Astrocyte (in vitro differentiated cells and primary cell): Measurements from ENCODE around the gene ETFA. TPM values are rescaled to one million over a fixed set of nuclear protein-coding genes. Genes with fewer than 3 reads are reported as not detected.

ENCODE experiments used
- DNase-seq: peaks from one replicate; pipeline ENCODE4 v3.0.0-alpha.2; 2010; ENCODE audit warnings: low read depth
- FAIRE-seq: peaks from 2 replicates; lab custom pipeline; 2011; peaks lifted over from hg19 to GRCh38; lab: Jason Lieb, UNC
- H2AFZ ChIP-seq: 2 replicates; pipeline ENCODE4 v1.6.0; 2012; ENCODE audit warnings: low read depth, low read length, inconsistent platforms
- H3K27ac ChIP-seq: 2 replicates; pipeline ENCODE4 v1.5.1; 2011; ENCODE audit warnings: low read depth, low read length, inconsistent platforms
- H3K27me3 ChIP-seq: 2 replicates; pipeline ENCODE4 v1.6.0; 2011; ENCODE audit warnings: low read length, inconsistent platforms; ENCODE audit not compliant: insufficient read depth
- H3K36me3 ChIP-seq: 2 replicates; pipeline ENCODE4 v1.5.1; 2011; ENCODE audit warnings: low read length, inconsistent platforms; ENCODE audit not compliant: insufficient read depth
- H3K4me1 ChIP-seq: 2 replicates; pipeline ENCODE4 v1.5.1; 2011; ENCODE audit warnings: low read length, inconsistent platforms; ENCODE audit not compliant: insufficient read depth
- H3K4me2 ChIP-seq: 2 replicates; pipeline ENCODE4 v1.6.0; 2012; ENCODE audit warnings: low read length, inconsistent platforms
- H3K4me3 ChIP-seq: 2 replicates; pipeline ENCODE4 v1.5.1; 2011; ENCODE audit warnings: low read depth, mild to moderate bottlenecking, low read length, inconsistent platforms; ENCODE audit not compliant: insufficient read depth
- H3K79me2 ChIP-seq: 2 replicates; pipeline ENCODE4 v1.6.0; 2012; ENCODE audit warnings: mild to moderate bottlenecking, low read length, inconsistent platforms; ENCODE audit not compliant: insufficient read depth
- H3K9ac ChIP-seq: 2 replicates; pipeline ENCODE4 v1.6.0; 2012; ENCODE audit warnings: mild to moderate bottlenecking, low read length, inconsistent platforms
- H3K9me3 ChIP-seq: 2 replicates; pipeline ENCODE4 v1.5.1; 2012; ENCODE audit warnings: low read depth, mild to moderate bottlenecking, low read length, inconsistent platforms; ENCODE audit not compliant: insufficient read depth
- H4K20me1 ChIP-seq: 2 replicates; pipeline ENCODE4 v1.6.0; 2012; ENCODE audit warnings: low read length, inconsistent platforms; ENCODE audit not compliant: insufficient read depth
- H3K27ac Mint-ChIP-seq: one replicate; pipeline ENCODE4 v1.8.0; 2021; ENCODE audit warnings: mild to moderate bottlenecking, mixed read lengths; ENCODE audit not compliant: unreplicated experiment
- H3K27me3 Mint-ChIP-seq: one replicate; pipeline ENCODE4 v1.8.0; 2021; ENCODE audit warnings: low read depth, mixed read lengths; ENCODE audit not compliant: unreplicated experiment
- H3K36me3 Mint-ChIP-seq: one replicate; pipeline ENCODE4 v1.8.0; 2021; ENCODE audit warnings: low read depth, mixed read lengths; ENCODE audit not compliant: unreplicated experiment
- H3K4me1 Mint-ChIP-seq: one replicate; pipeline ENCODE4 v1.8.0; 2021; ENCODE audit warnings: low read depth, mixed read lengths; ENCODE audit not compliant: unreplicated experiment
- H3K4me3 Mint-ChIP-seq: one replicate; pipeline ENCODE4 v1.8.0; 2021; ENCODE audit warnings: mild to moderate bottlenecking, moderate library complexity, mixed read lengths; ENCODE audit not compliant: unreplicated experiment
- H3K9me3 Mint-ChIP-seq: one replicate; pipeline ENCODE4 v1.8.0; 2021; ENCODE audit warnings: mild to moderate bottlenecking, mixed read lengths; ENCODE audit not compliant: unreplicated experiment
- CTCF ChIP-seq: IDR thresholded peaks from 2 replicates; pipeline ENCODE4 v1.5.1; 2011; ENCODE audit warnings: low read depth, mild to moderate bottlenecking, inconsistent platforms, low read length, moderate library complexity; ENCODE audit not compliant: insufficient read depth
- EZH2 ChIP-seq: IDR thresholded peaks from 2 replicates; pipeline ENCODE4 v1.6.1; 2012; ENCODE audit warnings: mild to moderate bottlenecking, low read length, inconsistent platforms; ENCODE audit not compliant: insufficient read depth
- total RNA-seq: library from RNA; stranded (reverse); gene quantifications from 2 replicates; pipeline ENCODE4 v1.2.1, GENCODE V29; 2021

The ETFA gene
- total RNA-seq, 1 donor from 2014 or later, result 126 TPM

- H3K4me3 Mint-ChIP-seq, result peak overlapping the region; percentile 87
Observed at GRCh38 chr15:76337696-76338485, 26.6 kb upstream of the ETFA start.

DNA sequence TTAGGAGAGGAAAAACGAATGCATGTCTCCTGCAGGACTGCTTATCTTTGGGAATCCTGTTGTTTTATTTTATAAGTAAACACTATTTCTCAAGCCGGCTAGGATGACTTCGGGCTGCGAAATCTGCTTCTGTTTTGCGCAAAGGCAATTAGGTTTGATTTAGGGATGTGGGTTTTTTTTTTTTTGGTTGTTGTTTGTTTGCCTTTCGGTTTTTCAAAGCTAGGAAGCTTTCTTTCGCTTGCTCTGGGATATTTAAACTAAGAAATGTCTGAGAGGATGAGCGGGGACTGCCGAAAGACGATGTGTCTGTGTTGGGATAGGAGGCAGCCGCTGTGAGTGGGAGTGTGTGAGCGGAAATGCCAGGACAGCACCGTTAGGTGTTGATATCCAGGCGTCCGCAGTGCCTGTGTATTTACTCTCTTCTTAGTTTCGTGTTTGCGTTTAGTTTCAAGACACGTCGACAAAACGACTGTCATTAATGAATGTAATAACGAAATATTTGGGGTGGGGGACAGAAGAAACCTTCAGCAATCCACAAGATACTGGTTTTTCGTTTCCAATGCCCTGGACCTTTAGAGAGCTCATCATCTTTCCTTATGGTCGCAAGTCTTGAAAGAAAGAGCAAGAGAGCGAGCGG, 25.9 kb upstream of the ETFA start:
- H3K27me3 Mint-ChIP-seq, result peaks cover 74% of the 10 kb centered on the region
- no peaks in the 10 kb centered on the region for H3K79me2 ChIP-seq
- H4K20me1 ChIP-seq, result peaks cover 31% of the 10 kb centered on the region
- peak overlapping the region; percentile 87 for H3K4me3 Mint-ChIP-seq
- DNase-seq, result no peak
- no peak overlapping the region for H3K4me3 ChIP-seq
- no peak for TF ChIP-seq CTCF
- TF ChIP-seq EZH2, result no peak
- H3K9ac ChIP-seq, result no peak overlapping the region
- peaks cover 12% of the 10 kb centered on the region for H3K36me3 Mint-ChIP-seq
- peak overlapping the region; percentile 72 for H3K4me2 ChIP-seq
- peak overlapping the region; percentile 89 for H3K27ac Mint-ChIP-seq
- H3K9me3 ChIP-seq, result peaks cover 7% of the 10 kb centered on the region
- peaks cover 88% of the 10 kb centered on the region for H3K27me3 ChIP-seq
- no peak for FAIRE-seq
- peak overlapping the region; percentile 47 for H2AFZ ChIP-seq
- no peaks in the 10 kb centered on the region for H3K36me3 ChIP-seq
- peaks cover 11% of the 10 kb centered on the region for H3K4me1 ChIP-seq
- peaks cover 10% of the 10 kb centered on the region for H3K4me1 Mint-ChIP-seq
- no peak overlapping the region for H3K27ac ChIP-seq
- H3K9me3 Mint-ChIP-seq, result peaks cover 24% of the 10 kb centered on the region

More at GRCh38 chr15:76337696-76338485, 26.6 kb upstream of the ETFA start:
- Histone ChIP-seq H4K20me1 (peaks cover 31% of the 10 kb centered on the region), H3K4me2 (peak overlapping the region; percentile 72), H3K27me3 (peaks cover 89% of the 10 kb centered on the region), H3K4me3 (no peak overlapping the region), H2AFZ (peak overlapping the region; percentile 47), H3K9me3 (peaks cover 7% of the 10 kb centered on the region), H3K4me1 (peaks cover 12% of the 10 kb centered on the region), H3K79me2 (no peaks in the 10 kb centered on the region), H3K27ac (no peak overlapping the region), H3K9ac (no peak overlapping the region), H3K36me3 (no peaks in the 10 kb centered on the region)
- TF ChIP-seq CTCF, result no peak
- peak; percentile 100 for TF ChIP-seq EZH2
- DNase-seq (no peak), FAIRE-seq (no peak)
- peaks cover 12% of the 10 kb centered on the region for H3K36me3 Mint-ChIP-seq
- peak overlapping the region; percentile 89 for H3K27ac Mint-ChIP-seq
- H3K4me1 Mint-ChIP-seq, result peaks cover 10% of the 10 kb centered on the region
- H3K9me3 Mint-ChIP-seq, result peaks cover 25% of the 10 kb centered on the region
- peaks cover 70% of the 10 kb centered on the region for H3K27me3 Mint-ChIP-seq
